CD14-positive monocyte (primary cell): ENCODE data around the gene LRP10. TPM values are rescaled to one million over a fixed set of nuclear protein-coding genes. Genes with fewer than 3 reads are reported as not detected.
A peak's percentile ranks its signal among the peaks of the same experiment; 100 is the strongest.

Experiments used
- DNase-seq, 3 donors: peaks; one replicate each; pipeline ENCODE4 v3.0.0-alpha.2; 2011 to 2022
- H2AFZ ChIP-seq: 2 replicates; pipeline ENCODE4 v1.6.0; 2012; ENCODE audit warnings: mild to moderate bottlenecking, low read depth, low read length, inconsistent platforms; ENCODE audit not compliant: insufficient read depth, poor library complexity, severe bottlenecking
- H3K27ac ChIP-seq, 2 donors: 1 replicate in 1 of 2; 2 replicates in 1 of 2; pipeline ENCODE4 v1.5.1; 2012 to 2013; ENCODE audit warnings: low read length in 2 of 2, control low read depth in 1 of 2, inconsistent platforms in 1 of 2, low read depth in 1 of 2, mild to moderate bottlenecking in 1 of 2
- H3K27me3 ChIP-seq, 2 donors: one replicate each; pipeline versions ENCODE4 v1.6.0 to v1.6.1; 2011 to 2013; ENCODE audit warnings: low read length in 2 of 2; ENCODE audit not compliant: control insufficient read depth in 2 of 2, insufficient read depth in 2 of 2
- H3K36me3 ChIP-seq, 2 donors: replicated peaks in 1 of 2; 1 replicate in 1 of 2; 2 replicates in 1 of 2; pipeline versions ENCODE4 v1.5.1 to v1.6.1; 2012 to 2013; ENCODE audit warnings: low read length in 2 of 2, control low read depth in 1 of 2, inconsistent platforms in 1 of 2, mild to moderate bottlenecking in 1 of 2; ENCODE audit not compliant: insufficient read depth in 2 of 2, control insufficient read depth in 1 of 2
- H3K4me1 ChIP-seq, 2 donors: 1 replicate in 1 of 2; 2 replicates in 1 of 2; pipeline versions ENCODE4 v1.5.1 to v1.6.1; 2012 to 2013; ENCODE audit warnings: low read length in 2 of 2, control low read depth in 1 of 2, inconsistent platforms in 1 of 2, mild to moderate bottlenecking in 1 of 2, moderate library complexity in 1 of 2; ENCODE audit not compliant: insufficient read depth in 2 of 2, control insufficient read depth in 1 of 2
- H3K4me2 ChIP-seq: replicated peaks from 2 replicates; pipeline ENCODE3; 2012; ENCODE audit warnings: low read length, moderate library complexity, mild to moderate bottlenecking; ENCODE audit not compliant: poor library complexity, severe bottlenecking; ENCODE audit errors: extremely low read depth
- H3K4me3 ChIP-seq, 3 experiments: fragments of 200-600 bp in 1 of 3; sonication (generic) in 1 of 3; replicated peaks in 1 of 3; 1 replicate in 2 of 3; 2 replicates in 1 of 3; pipeline ENCODE4 v1.5.1; 2011 to 2013; ENCODE audit warnings: low read length in 3 of 3, mild to moderate bottlenecking in 3 of 3, control low read depth in 2 of 3, low read depth in 2 of 3, inconsistent platforms in 1 of 3, moderate library complexity in 1 of 3
- H3K79me2 ChIP-seq: 2 replicates; pipeline ENCODE4 v1.6.0; 2012; ENCODE audit warnings: mild to moderate bottlenecking, control low read depth, inconsistent platforms, low read length, moderate library complexity; ENCODE audit not compliant: insufficient read depth
- H3K9ac ChIP-seq: 2 replicates; pipeline ENCODE4 v1.6.0; 2017; ENCODE audit warnings: low read length, mild to moderate bottlenecking; ENCODE audit not compliant: insufficient read depth, poor library complexity, severe bottlenecking
- H3K9me3 ChIP-seq, 2 donors: replicated peaks in 1 of 2; 1 replicate in 1 of 2; 2 replicates in 1 of 2; pipeline versions ENCODE4 v1.5.1 to v1.6.1; 2012 to 2013; ENCODE audit warnings: low read length in 2 of 2, control low read depth in 1 of 2; ENCODE audit not compliant: control insufficient read depth in 1 of 2, insufficient read depth in 1 of 2
- H4K20me1 ChIP-seq: 2 replicates; pipeline ENCODE4 v1.6.0; 2012; ENCODE audit warnings: mild to moderate bottlenecking, low read length, control low read depth, moderate library complexity; ENCODE audit not compliant: insufficient read depth
- H3K27ac Mint-ChIP-seq, 7 donors: one replicate each; pipeline ENCODE4 v1.8.0; 2020; ENCODE audit warnings: mild to moderate bottlenecking in 7 of 7, mixed read lengths in 7 of 7, moderate library complexity in 6 of 7, inconsistent platforms in 2 of 7
- H3K27me3 Mint-ChIP-seq, 3 donors: one replicate each; pipeline ENCODE4 v1.8.0; 2021 to 2022; ENCODE audit warnings: low read depth in 3 of 3, mild to moderate bottlenecking in 3 of 3, mixed read lengths in 3 of 3, moderate library complexity in 3 of 3, inconsistent platforms in 1 of 3
- H3K36me3 Mint-ChIP-seq, 2 donors: one replicate each; pipeline ENCODE4 v1.8.0; 2020; ENCODE audit warnings: mixed read lengths in 2 of 2, inconsistent platforms in 1 of 2, mild to moderate bottlenecking in 1 of 2
- H3K4me1 Mint-ChIP-seq: one replicate; pipeline ENCODE4 v1.8.0; 2020; ENCODE audit warnings: mild to moderate bottlenecking, mixed read lengths
- H3K4me3 Mint-ChIP-seq, 2 donors: one replicate each; pipeline ENCODE4 v1.8.0; 2020; ENCODE audit warnings: mild to moderate bottlenecking in 2 of 2, mixed read lengths in 2 of 2, moderate library complexity in 1 of 2
- H3K9me3 Mint-ChIP-seq, 7 donors: one replicate each; pipeline ENCODE4 v1.8.0; 2020 to 2022; ENCODE audit warnings: mixed read lengths in 7 of 7, mild to moderate bottlenecking in 6 of 7, moderate library complexity in 6 of 7, inconsistent platforms in 2 of 7
- CTCF ChIP-seq: fragments of 200-600 bp; IDR thresholded peaks from one replicate; pipeline ENCODE4 v1.8.0; 2022; ENCODE audit warnings: antibody characterized with exemption, mild to moderate bottlenecking
- WGBS: methylation state at CpG from one replicate; pipeline ENCODE4 v1.1.5; 2013; ENCODE audit warnings: missing lambda C conversion rate; ENCODE audit not compliant: insufficient coverage; 5-methylcytosine and 5-hydroxymethylcytosine counted together
- intact Hi-C, 2 donors: fragments of 100-400 bp; cut with micrococcal nuclease; formaldehyde crosslinking; loops; one replicate each; pipeline versions ENCODE4 v1.15.0 to v1.15.1; 2023
- polyA plus RNA-seq, 3 donors: library from polyadenylated mRNA; depleted of rRNA in 1 of 3; unstranded in 2 of 3; stranded (reverse) in 1 of 3; fragments of 300-500 nt in 2 of 3; fragments of >200 nt in 1 of 3; fragmentation: Illumina TruSeq in 2 of 3; gene quantifications; 1 replicate in 2 of 3; 2 replicates in 1 of 3; pipeline ENCODE4 v1.2.3, GENCODE V29; 2012 to 2021

Gene LRP10
- polyA plus RNA-seq, 3 donors: 39.0 to 65.1 (median 51.5) TPM

DNA sequence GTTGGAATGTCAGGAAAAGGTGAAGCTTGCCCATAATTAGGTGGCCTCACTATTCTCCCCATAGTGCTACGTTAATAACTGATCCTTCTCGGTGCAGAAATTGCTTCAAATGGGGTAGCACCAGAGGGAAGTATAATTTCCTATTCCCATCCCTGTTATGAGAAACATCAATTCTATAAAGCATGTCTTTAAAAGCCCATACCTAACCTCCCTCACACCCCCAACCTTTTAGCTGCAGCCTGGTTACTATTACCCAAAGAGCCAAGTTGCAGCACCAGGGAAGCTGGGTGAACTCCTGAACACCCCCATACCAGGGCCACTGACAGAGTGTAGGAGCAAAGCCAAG is 32.2 kb downstream of the LRP10 start:
- peaks cover 69 to 89% of the 10 kb centered on the region in 2 donors for H3K36me3 Mint-ChIP-seq
- peaks cover 9% of the 10 kb centered on the region for H3K4me1 Mint-ChIP-seq
- Histone ChIP-seq H3K4me3 (no peak overlapping the region), H3K79me2 (peaks cover 26% of the 10 kb centered on the region), H2AFZ (no peak overlapping the region), H3K27ac (peak overlapping the region in 1 of 2 donors; percentile 7), H3K36me3 (peaks cover 85 to 96% of the 10 kb centered on the region in 2 donors), H3K9ac (no peak overlapping the region), H3K4me1 (peaks cover 9% of the 10 kb centered on the region in 2 donors), H3K9me3 (no peaks in the 10 kb centered on the region), H4K20me1 (peaks cover 12% of the 10 kb centered on the region), H3K4me2 (no peak overlapping the region), H3K27me3 (no peaks in the 10 kb centered on the region)
- H3K27me3 Mint-ChIP-seq: no peaks in the 10 kb centered on the region
- TF ChIP-seq CTCF: no peak
- no peaks in the 10 kb centered on the region for H3K9me3 Mint-ChIP-seq
- 100% methylated on average over 2 of the region's 2 CpGs for WGBS
- H3K27ac Mint-ChIP-seq: peak overlapping the region in 2 of 7 donors; percentile 2 to 66
- intact Hi-C loops: no loop called here
- no peak overlapping the region for H3K4me3 Mint-ChIP-seq
- DNase-seq: no peak

DNA sequence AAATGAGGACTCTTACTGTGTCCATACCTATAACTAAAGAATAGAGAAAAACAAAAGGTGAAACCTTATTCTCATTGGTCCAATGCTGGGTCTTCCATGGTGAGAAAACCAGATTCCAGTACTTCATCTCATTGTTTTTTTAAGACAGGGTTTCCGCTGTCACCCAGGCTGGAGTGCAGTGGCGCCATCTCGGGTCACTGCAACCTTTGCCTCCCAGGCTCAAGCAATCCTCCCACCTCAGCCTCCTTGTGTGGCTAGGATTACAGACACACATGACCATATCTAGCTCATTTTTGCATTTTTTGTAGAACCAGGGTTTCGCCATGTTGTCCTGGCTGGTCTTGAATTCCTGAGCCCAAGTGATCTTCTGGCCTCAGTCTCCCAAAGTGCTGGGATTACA is 34.1 kb downstream of the LRP10 start:
- WGBS: 94% methylated on average over 3 of the region's 4 CpGs
- peaks cover 12% of the 10 kb centered on the region for H4K20me1 ChIP-seq
- H3K4me3 ChIP-seq: no peak overlapping the region
- no peaks in the 10 kb centered on the region for H3K9me3 ChIP-seq
- DNase-seq: no peak
- no peak overlapping the region for H3K27ac ChIP-seq
- Mint-ChIP-seq H3K4me3 (no peak overlapping the region), H3K4me1 (peaks cover 18% of the 10 kb centered on the region), H3K27ac (peak overlapping the region in 2 of 7 donors; percentile 42 to 69), H3K9me3 (no peaks in the 10 kb centered on the region), H3K27me3 (no peaks in the 10 kb centered on the region), H3K36me3 (peaks cover 67 to 89% of the 10 kb centered on the region in 2 donors)
- intact Hi-C loops: no loop called here
- H3K4me1 ChIP-seq: peaks cover 19 to 21% of the 10 kb centered on the region in 2 donors
- no peak for TF ChIP-seq CTCF
- no peak overlapping the region for H3K9ac ChIP-seq
- no peak overlapping the region for H3K4me2 ChIP-seq
- no peak overlapping the region for H2AFZ ChIP-seq
- no peaks in the 10 kb centered on the region for H3K27me3 ChIP-seq
- peaks cover 43% of the 10 kb centered on the region for H3K79me2 ChIP-seq
- H3K36me3 ChIP-seq: peaks cover 84 to 91% of the 10 kb centered on the region in 2 donors
